Thyroid gland (tissue), 4 donors: Measurements from ENCODE around the gene FOXD4L3. TPM values are rescaled to one million over a fixed set of nuclear protein-coding genes. Genes with fewer than 3 reads are reported as not detected.
"Not testable (repeated sequence)": the region's sequence is repeated elsewhere in the genome, so short reads cannot be mapped to it uniquely, and the experiment has no call there.

Experiments used
- DNase-seq, 2 donors: peaks; one replicate each; pipeline ENCODE4 v3.0.0-alpha.2; 2019
- H3K27ac ChIP-seq, 3 donors: fragments of 200-600 bp; sonication (generic); 1 replicate in 2 of 3; 2 replicates in 1 of 3; pipeline ENCODE4 v1.5.1; 2016 to 2019; ENCODE audit warnings: mild to moderate bottlenecking in 1 of 3, moderate library complexity in 1 of 3
- H3K27me3 ChIP-seq: fragments of 200-600 bp; sonication (generic); one replicate; pipeline ENCODE4 v1.5.1; 2019
- H3K36me3 ChIP-seq, 2 donors: fragments of 200-600 bp; sonication (generic); one replicate each; pipeline ENCODE4 v1.5.1; 2016 to 2019
- H3K4me1 ChIP-seq, 2 donors: fragments of 200-600 bp; sonication (generic); one replicate each; pipeline ENCODE4 v1.5.1; 2017 to 2019
- H3K4me3 ChIP-seq, 3 donors: fragments of 200-600 bp; sonication (generic); replicated peaks in 1 of 3; 1 replicate in 2 of 3; 2 replicates in 1 of 3; pipeline ENCODE4 v1.5.1; 2016; ENCODE audit warnings: mild to moderate bottlenecking in 1 of 3
- H3K9me3 ChIP-seq: fragments of 200-600 bp; sonication (generic); one replicate; pipeline ENCODE4 v1.5.1; 2017
- CTCF ChIP-seq, 6 experiments: fragments of 200-600 bp in 3 of 6; fragments of 450-650 bp in 3 of 6; sonication (generic) in 3 of 6; IDR thresholded peaks; one replicate each; pipeline ENCODE4 v1.5.1; 2016 to 2019; ENCODE audit warnings: antibody characterized with exemption in 6 of 6, mild to moderate bottlenecking in 2 of 6, inconsistent platforms in 1 of 6, moderate library complexity in 1 of 6
- WGBS, 2 donors: methylation state at CpG; one replicate each; pipeline ENCODE4 v1.1.5; 2017; 5-methylcytosine and 5-hydroxymethylcytosine counted together
- intact Hi-C: fragments of 100-400 bp; cut with DNase I; formaldehyde crosslinking; loops from one replicate; pipeline ENCODE4 v1.15.1; 2023
- total RNA-seq, 4 donors: library from RNA; depleted of rRNA; stranded (reverse); fragments of >200 nt; gene quantifications; one replicate each; pipeline ENCODE4 v1.2.3, GENCODE V29; 2016

Gene FOXD4L3
- total RNA-seq, 4 donors from 2014 or later: 0.67 TPM; not detected in 3

- intact Hi-C loops, DNase-seq, H3K4me3 ChIP-seq, H3K9me3 ChIP-seq, H3K27me3 ChIP-seq, H3K27ac ChIP-seq, H3K4me1 ChIP-seq, H3K36me3 ChIP-seq: not testable (repeated sequence)
- WGBS, 2 donors: 60 to 66% methylated on average over 2 of the region's 4 CpGs
Measured at GRCh38 chr9:68329106-68329505, 26.4 kb downstream of the FOXD4L3 start.

GRCh38 chr9:68330531-68331173 lies 28.0 kb downstream of the FOXD4L3 start:
- H3K4me3 ChIP-seq, H3K4me1 ChIP-seq, intact Hi-C loops, H3K36me3 ChIP-seq, H3K9me3 ChIP-seq, H3K27ac ChIP-seq, H3K27me3 ChIP-seq, DNase-seq: not testable (repeated sequence)
- WGBS, 2 donors: 71 to 79% methylated on average over 4 to 10 of the region's 11 CpGs

- H3K4me3 ChIP-seq, H3K27ac ChIP-seq, H3K4me1 ChIP-seq, DNase-seq, H3K36me3 ChIP-seq, intact Hi-C loops, H3K9me3 ChIP-seq, H3K27me3 ChIP-seq: not testable (repeated sequence)
- 83 to 88% methylated on average over 1 of the region's 1 CpG for WGBS, 2 donors
Measured at GRCh38 chr9:68332122-68332521, 29.5 kb downstream of the FOXD4L3 start.

- WGBS, 2 donors: 77 to 91% methylated on average over 3 of the region's 3 CpGs
- H3K4me1 ChIP-seq, H3K36me3 ChIP-seq, H3K27me3 ChIP-seq, H3K9me3 ChIP-seq, H3K27ac ChIP-seq, DNase-seq, H3K4me3 ChIP-seq, intact Hi-C loops: not testable (repeated sequence)
Measured at GRCh38 chr9:68335935-68336334, 33.3 kb downstream of the FOXD4L3 start.

GRCh38 chr9:68336639-68337339 lies 34.1 kb downstream of the FOXD4L3 start:
- DNase-seq, H3K4me3 ChIP-seq, H3K9me3 ChIP-seq, H3K27ac ChIP-seq, intact Hi-C loops, H3K27me3 ChIP-seq, H3K36me3 ChIP-seq, H3K4me1 ChIP-seq: not testable (repeated sequence)
- WGBS, 2 donors: 57 to 83% methylated on average over 3 to 5 of the region's 10 CpGs

GRCh38 chr9:68338000-68338399 lies 35.3 kb downstream of the FOXD4L3 start:
- H3K4me3 ChIP-seq, H3K27ac ChIP-seq, H3K36me3 ChIP-seq, H3K27me3 ChIP-seq, DNase-seq, H3K9me3 ChIP-seq, intact Hi-C loops, H3K4me1 ChIP-seq: not testable (repeated sequence)
- WGBS, 2 donors: 82 to 85% methylated on average over 5 to 7 of the region's 7 CpGs

GRCh38 chr9:68342265-68343025 lies 39.8 kb downstream of the FOXD4L3 start:
- WGBS, 2 donors: 15 to 30% methylated on average over 3 to 5 of the region's 10 CpGs
- peak in 1 of 6 experiments; percentile 31 for TF ChIP-seq CTCF (IDR thresholded peaks at IDR 0.05)

GRCh38 chr9:68343242-68343641 lies 40.6 kb downstream of the FOXD4L3 start:
- H3K4me3 ChIP-seq, H3K36me3 ChIP-seq, H3K4me1 ChIP-seq, DNase-seq, H3K9me3 ChIP-seq, H3K27me3 ChIP-seq, intact Hi-C loops, H3K27ac ChIP-seq: not testable (repeated sequence)
- 73 to 75% methylated on average over 4 of the region's 4 CpGs for WGBS, 2 donors

More at GRCh38 chr9:68342265-68343025, 39.8 kb downstream of the FOXD4L3 start:
- H3K9me3 ChIP-seq, DNase-seq, H3K27me3 ChIP-seq, intact Hi-C loops, H3K4me1 ChIP-seq, H3K4me3 ChIP-seq, H3K36me3 ChIP-seq, H3K27ac ChIP-seq: not testable (repeated sequence)

GRCh38 chr9:68343992-68344391 lies 41.3 kb downstream of the FOXD4L3 start:
- H3K27ac ChIP-seq, DNase-seq, H3K27me3 ChIP-seq, intact Hi-C loops, H3K4me1 ChIP-seq, H3K4me3 ChIP-seq, H3K9me3 ChIP-seq, H3K36me3 ChIP-seq: not testable (repeated sequence)
- 30 to 62% methylated on average over 3 of the region's 4 CpGs for WGBS, 2 donors

- H3K27me3 ChIP-seq, H3K9me3 ChIP-seq, intact Hi-C loops, DNase-seq, H3K4me3 ChIP-seq, H3K27ac ChIP-seq, H3K36me3 ChIP-seq, H3K4me1 ChIP-seq: not testable (repeated sequence)
- WGBS, 2 donors: 85 to 87% methylated on average over 4 of the region's 4 CpGs
Measured at GRCh38 chr9:68351689-68352088, 49.0 kb downstream of the FOXD4L3 start.
